ENCODE data around the gene TOM1L1. TPM values are rescaled to one million over a fixed set of nuclear protein-coding genes. Genes with fewer than 3 reads are reported as not detected.

The TOM1L1 gene
- total RNA-seq, 3 donors from 2014 or later (not counting 1 experiment from before 2014, with no cell fraction given): not detected

GRCh38 chr17:54956791-54957190 is 56.1 kb downstream of the TOM1L1 start:
- Mint-ChIP-seq H3K36me3 (peaks cover 19% of the 10 kb centered on the region), H3K4me1 (no peaks in the 10 kb centered on the region), H3K27me3 (ENCODE audit: low read depth in 2 of 2) (no peaks in the 10 kb centered on the region), H3K9me3 (no peaks in the 10 kb centered on the region), H3K27ac (peak overlapping the region in 1 of 2 donors; percentile 41), H3K4me3 (no peak overlapping the region)
- ATAC-seq (no peak), DNase-seq (no peak)
- no peaks in the 10 kb centered on the region for H3K9me3 ChIP-seq (ENCODE audit: control insufficient read depth, insufficient read depth, low read length)
- H3K36me3 ChIP-seq (ENCODE audit: control insufficient read depth, insufficient read depth, low read length): peaks cover 15% of the 10 kb centered on the region
- whole genome bisulfite sequencing (ENCODE audit: insufficient coverage): 90% methylated on average over 3 of the region's 3 CpGs
- H3K4me1 ChIP-seq (ENCODE audit: control insufficient read depth, insufficient read depth, low read length): no peaks in the 10 kb centered on the region
- intact Hi-C loops (cut with micrococcal nuclease): no loop called here
- TF ChIP-seq CTCF (IDR thresholded peaks at IDR 0.05): no peak
- no peaks in the 10 kb centered on the region for H3K27me3 ChIP-seq (ENCODE audit: control insufficient read depth, insufficient read depth, low read length)
- no peak overlapping the region for H3K4me3 ChIP-seq (ENCODE audit: low read length)
- no peak overlapping the region for H3K27ac ChIP-seq (ENCODE audit: low read length)

GRCh38 chr17:54967621-54968261 is 67.1 kb downstream of the TOM1L1 start:
- intact Hi-C loops (cut with micrococcal nuclease): loop anchor here (2.0 kb wide), 1 partner anchor 453 kb away; the partner anchor contains the start of gene MMD
- peak overlapping the region; percentile 91 for H3K4me3 ChIP-seq (ENCODE audit: low read length)
- Mint-ChIP-seq H3K4me1 (no peaks in the 10 kb centered on the region), H3K27ac (no peak overlapping the region), H3K9me3 (no peaks in the 10 kb centered on the region), H3K4me3 (no peak overlapping the region), H3K36me3 (no peaks in the 10 kb centered on the region), H3K27me3 (ENCODE audit: low read depth in 2 of 2) (no peaks in the 10 kb centered on the region)
- H3K36me3 ChIP-seq (ENCODE audit: control insufficient read depth, insufficient read depth, low read length): peaks cover 17% of the 10 kb centered on the region
- ATAC-seq: peak; percentile 7 to 19 (median 15)
- no peak for DNase-seq
- no peak for TF ChIP-seq CTCF (IDR thresholded peaks at IDR 0.05)
- no peaks in the 10 kb centered on the region for H3K27me3 ChIP-seq (ENCODE audit: control insufficient read depth, insufficient read depth, low read length)
- WGBS (ENCODE audit: insufficient coverage): under 1% methylated on average over 19 of the region's 21 CpGs
- peaks cover 14% of the 10 kb centered on the region for H3K4me1 ChIP-seq (ENCODE audit: control insufficient read depth, insufficient read depth, low read length)
- no peaks in the 10 kb centered on the region for H3K9me3 ChIP-seq (ENCODE audit: control insufficient read depth, insufficient read depth, low read length)
- H3K27ac ChIP-seq (ENCODE audit: low read length): peak overlapping the region; percentile 76

- no peak within 1 kb of the TSS for H3K4me3 Mint-ChIP-seq
- ATAC-seq (peak; percentile 96 to 98 (median 97)), DNase-seq (peak; percentile 92 to 98)
- H3K4me1 ChIP-seq (ENCODE audit: control insufficient read depth, insufficient read depth, low read length): peaks cover 14% of the 10 kb centered on the region
- WGBS (ENCODE audit: insufficient coverage): under 1% methylated on average over 57 of the region's 57 CpGs
- no peaks in the 10 kb centered on the region for H3K9me3 ChIP-seq (ENCODE audit: control insufficient read depth, insufficient read depth, low read length)
- H3K27ac ChIP-seq (ENCODE audit: low read length): peak within 1 kb of the TSS; percentile 76
- TF ChIP-seq CTCF (IDR thresholded peaks at IDR 0.05): peak; percentile 13
- H3K36me3 ChIP-seq (ENCODE audit: control insufficient read depth, insufficient read depth, low read length): peaks cover 12% of the 10 kb centered on the region
- H3K36me3 Mint-ChIP-seq: no peaks in the 10 kb centered on the region
- no peaks in the 10 kb centered on the region for H3K4me1 Mint-ChIP-seq
- no peaks in the 10 kb centered on the region for H3K27me3 ChIP-seq (ENCODE audit: control insufficient read depth, insufficient read depth, low read length)
- H3K27me3 Mint-ChIP-seq (ENCODE audit: low read depth in 2 of 2): no peaks in the 10 kb centered on the region
- H3K4me3 ChIP-seq (ENCODE audit: low read length): peak within 1 kb of the TSS; percentile 91
- intact Hi-C loops (cut with micrococcal nuclease): loop anchor here (2.0 kb wide), 1 partner anchor 452 kb away; the partner anchor contains the start of gene MMD
- no peaks in the 10 kb centered on the region for H3K9me3 Mint-ChIP-seq
- no peak within 1 kb of the TSS for H3K27ac Mint-ChIP-seq
These were observed 67.8 kb downstream of the TOM1L1 start, which contains the start of the genes COX11 and STXBP4 for GRCh38 chr17:54968262-54968987. COX11 (minus strand) TSS chr17:54968654; CDS start chr17:54968646, 8 bp downstream. STXBP4 (plus strand) TSS chr17:54968765; CDS start chr17:54986220, 17,455 bp downstream.
